NOMO-1 treated with DMSO at 0.1 percent for 48 hours (cell line): ENCODE measurements around the gene ADGRA1.

Experiments used
- DNase-seq: peaks from one replicate; lab custom pipeline; 2025; ENCODE audit not compliant: unreplicated experiment; lab: John Stamatoyannopoulos, UW

The ADGRA1 gene

DNA sequence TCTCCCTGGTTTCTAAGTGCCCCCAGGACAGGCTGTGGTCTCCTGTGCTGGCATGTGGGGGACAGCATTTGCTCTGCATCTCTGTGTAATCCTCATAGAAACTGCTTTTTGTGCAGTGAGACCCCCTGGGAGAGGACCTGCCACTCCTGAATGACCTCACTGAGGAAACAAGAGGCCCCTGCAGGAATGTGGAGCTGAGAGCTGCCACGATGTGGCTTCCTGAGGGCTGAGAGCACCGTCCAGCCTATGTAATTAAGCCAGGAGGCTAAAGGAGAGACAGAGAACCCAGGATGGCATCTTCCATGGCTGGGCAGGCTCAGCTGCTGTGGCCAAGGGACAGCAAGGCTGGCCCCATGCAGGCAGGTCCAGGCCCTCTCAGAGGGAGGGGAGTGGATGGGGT, 32.3 kb upstream of the ADGRA1 start:
- no peak for DNase-seq

DNA sequence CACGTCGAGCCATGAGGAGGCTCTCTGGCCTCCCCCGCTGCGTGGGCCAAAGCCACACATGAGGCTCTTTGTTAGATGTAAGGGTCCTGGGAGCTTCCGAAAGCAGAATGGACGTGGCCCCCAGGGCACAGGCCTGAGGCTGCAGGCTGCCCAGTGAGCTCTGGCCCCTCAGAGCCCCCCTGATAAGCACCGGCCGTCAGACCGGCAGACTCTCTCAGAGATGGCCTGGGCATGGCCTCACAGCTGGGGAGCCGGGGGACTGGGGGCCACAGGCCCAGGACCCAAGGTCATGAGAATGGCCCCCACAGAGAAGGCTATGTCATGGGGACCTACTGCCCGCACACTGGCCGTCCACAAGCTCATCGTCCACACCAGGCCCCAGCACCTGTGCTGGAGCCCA, 31.7 kb upstream of the ADGRA1 start:
- DNase-seq = no peak

DNA sequence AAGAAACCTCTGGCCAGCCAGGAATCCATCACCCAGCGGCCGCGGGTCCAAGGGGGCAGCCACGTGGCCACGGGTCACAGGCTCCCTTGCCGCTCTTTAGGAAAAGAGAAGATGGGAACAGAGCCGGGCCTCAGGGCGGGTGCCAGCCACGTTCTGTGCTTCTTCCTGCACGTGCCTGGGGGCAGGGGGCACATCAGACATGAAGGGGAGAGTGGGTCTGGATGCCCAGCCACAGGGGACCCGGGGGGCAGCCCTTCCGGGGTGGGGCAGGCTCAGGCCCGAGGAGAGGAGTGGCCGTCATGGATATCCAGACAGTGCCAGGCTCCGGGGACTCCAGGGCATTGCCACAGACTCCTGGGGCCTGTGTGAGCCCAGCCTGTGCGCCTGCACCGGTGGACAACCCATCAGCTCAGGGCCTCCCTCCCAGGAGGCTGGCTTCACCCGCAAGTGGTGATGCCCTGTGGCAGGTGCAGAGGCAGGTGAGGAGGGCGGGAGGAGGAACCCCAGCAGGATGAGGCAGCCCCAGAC, 31.0 kb upstream of the ADGRA1 start:
- no peak for DNase-seq

DNA sequence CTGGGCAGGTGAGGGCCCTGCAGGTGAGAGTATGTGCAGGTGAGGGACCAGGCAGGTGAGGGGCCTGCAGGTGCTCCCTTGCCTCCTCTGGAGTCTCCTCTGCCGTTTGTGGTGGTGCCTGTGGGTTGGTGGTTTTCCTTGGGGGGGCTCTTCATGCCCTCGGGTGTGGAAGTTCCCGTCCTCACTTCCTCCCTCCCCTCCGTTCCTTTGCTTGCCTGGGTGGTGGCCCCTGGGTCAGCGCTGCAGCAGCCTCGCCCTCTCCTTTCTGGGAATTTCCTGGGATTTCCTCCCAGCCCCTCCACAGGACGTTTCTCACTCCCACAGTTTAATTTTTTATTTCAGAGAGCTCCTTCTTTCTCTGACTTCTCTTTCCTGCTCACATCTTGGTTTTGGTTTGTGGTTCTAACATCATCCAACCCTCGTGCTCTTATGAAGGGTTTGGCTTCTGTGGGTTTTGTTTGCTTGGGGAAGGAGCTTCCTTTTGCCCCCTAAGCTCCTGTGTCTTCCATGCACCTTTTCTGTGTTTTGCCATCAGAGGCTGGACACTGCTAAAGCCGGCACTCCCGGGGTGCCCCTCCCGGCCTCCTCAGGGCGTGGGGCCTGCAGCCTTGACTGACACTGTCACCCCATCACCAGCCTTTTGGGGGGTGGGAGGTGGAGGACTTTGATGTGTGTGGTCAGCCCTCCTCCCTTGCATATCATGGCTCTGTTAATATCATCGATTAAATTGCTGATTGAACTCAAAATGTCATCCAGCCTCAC, 29.2 kb upstream of the ADGRA1 start:
- peak; percentile 24 for DNase-seq

DNA sequence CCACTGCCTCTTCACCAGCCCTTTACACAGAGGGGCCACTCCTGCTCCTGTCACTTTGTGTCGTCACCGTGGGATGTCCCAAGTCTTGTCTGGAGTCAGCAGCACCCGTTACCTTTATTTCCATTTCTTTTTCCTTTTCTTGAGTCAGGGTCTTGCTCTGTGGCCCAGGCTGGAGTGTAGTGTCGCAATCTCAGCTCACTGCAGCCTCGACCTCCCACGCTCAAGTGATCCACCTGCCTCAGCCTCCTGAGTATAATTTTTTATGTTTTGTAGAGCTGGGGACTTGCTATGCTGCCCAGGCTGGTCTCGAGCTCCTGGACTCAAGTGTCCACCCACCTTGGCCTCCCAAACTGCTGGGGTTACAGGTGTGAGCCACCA, 28.6 kb upstream of the ADGRA1 start:
- no peak for DNase-seq

DNA sequence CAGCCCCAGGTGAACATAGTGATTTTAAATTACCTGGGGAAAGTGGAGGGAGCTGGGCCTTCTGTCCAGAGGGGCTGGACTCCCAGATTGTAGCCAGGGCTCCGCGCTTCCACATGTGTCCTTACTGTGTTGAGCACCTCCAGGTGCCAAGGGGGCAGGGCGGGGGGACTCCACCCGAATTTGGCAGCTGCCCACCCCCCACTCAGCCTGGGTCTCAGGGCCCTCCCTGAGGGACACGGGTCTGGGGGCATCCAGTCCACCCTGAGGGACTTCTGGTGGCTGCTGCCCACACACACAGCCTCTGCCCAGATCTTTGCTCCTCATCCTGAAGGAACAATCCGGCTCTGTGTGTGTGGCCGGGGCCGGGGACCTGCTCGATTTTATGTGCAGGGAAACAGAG, 28.2 kb upstream of the ADGRA1 start:
- DNase-seq = no peak

DNA sequence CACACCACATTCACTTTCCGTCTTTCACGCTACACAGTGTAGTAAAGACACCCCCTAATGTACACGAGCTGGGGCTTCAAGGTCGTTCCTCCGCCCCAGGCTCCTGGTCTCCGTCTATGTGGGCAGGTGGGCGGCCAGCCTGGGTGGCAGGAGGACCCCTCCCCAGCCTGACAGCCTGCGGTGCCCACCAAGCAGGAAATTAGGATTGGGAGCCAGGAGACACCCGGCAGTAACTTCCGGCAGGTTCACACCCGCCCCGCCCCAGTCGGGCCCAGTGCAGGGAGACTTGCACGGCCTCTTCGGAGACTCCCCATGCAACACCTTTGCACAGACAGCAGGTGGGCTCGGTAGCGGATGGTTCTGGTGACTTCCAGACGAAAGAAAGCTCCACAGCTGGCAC, 27.7 kb upstream of the ADGRA1 start:
- no peak for DNase-seq

DNA sequence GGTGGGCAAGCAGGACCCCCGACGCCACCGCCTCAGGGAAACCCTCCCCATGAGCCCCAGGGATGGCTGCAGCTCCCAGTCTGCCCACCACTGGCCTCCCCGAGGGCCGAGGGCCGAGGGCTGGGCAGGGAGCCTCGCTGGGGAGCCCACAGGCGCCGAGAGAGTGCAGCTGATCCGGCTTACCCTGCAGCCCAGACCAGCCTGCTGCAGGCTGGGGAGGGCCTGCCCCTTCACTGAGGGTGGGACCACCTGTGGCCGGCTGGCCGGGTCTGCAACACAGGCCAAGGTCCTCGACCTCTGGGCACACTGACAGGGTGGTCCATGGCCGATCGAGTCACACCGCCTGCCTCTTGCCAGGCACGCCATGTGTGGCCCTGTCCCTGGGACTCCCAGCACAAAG, 27.3 kb upstream of the ADGRA1 start:
- DNase-seq = no peak

DNA sequence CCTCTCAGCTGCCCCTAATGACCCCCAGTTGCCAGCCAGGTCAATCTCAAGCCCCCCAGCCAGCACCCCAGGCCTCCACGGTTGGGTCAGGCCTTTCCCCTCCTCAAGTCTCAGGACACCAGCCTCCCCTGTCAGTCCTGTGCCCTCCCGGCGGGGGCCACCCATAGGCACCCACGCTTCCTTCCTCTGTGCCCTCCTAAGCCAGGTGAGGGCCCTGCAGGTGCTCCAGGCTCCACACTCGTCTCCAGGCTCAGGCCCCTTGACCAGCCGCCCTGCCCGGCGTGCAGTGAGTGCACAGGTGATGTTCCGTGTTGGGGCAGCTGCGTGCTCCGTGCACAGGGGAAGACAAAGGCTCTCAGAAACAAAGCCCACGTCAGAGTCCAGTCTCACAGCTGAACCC, 26.8 kb upstream of the ADGRA1 start:
- DNase-seq = no peak

DNA sequence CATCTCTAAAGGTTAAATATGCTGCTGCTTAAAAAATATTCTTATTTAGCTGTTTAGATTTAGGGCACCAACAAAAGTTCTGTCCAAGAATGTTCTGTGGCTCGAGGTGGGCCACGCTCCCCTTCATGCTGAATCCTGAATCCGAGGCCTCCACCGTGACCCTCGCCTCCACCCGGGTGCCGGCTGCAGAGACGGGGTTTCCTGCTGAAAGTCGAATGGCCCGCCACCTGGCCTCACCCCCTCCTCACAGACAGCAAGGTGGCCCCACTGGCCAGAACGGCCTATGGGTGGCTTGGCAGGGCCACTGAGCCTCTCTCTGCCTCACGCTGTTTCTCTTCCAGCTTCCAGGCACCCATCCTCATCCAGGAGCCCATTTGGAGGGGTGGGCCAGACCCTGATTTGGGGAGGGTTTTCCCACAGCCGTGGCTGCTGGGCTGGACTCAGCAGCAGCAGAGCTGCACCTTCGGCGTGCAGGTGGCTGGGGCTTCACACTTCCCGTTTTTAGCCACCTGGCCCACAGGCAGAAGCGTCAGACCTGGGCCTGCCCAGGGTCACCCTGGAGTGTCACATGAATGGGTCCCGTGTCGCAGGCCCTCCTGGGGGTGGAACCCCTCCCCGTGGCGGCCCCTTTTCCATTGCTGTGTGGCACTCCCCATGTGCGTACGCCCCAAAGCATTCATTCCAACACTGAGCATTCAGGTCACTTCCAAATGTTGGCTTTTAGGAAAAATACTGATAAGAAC, 26.3 kb upstream of the ADGRA1 start:
- DNase-seq = no peak

DNA sequence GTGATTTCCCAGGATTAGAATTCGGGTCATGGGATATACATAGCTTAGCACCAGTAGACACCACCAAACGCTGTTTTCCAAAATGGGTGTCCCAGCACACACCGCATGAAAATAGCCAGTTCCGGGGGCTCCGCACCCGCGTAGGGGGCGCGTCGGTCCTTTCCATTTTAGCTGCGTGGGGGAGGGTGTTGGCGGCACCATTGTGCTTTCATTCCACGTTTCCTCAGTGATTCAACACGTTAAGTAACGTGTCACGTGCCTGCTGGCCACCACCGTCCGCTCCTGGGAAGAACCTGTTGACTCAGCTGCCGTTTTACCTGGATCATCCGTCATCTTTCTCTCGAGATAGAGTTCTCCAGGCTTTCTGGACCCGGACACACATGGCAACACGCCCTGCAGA, 25.6 kb upstream of the ADGRA1 start:
- no peak for DNase-seq

DNA sequence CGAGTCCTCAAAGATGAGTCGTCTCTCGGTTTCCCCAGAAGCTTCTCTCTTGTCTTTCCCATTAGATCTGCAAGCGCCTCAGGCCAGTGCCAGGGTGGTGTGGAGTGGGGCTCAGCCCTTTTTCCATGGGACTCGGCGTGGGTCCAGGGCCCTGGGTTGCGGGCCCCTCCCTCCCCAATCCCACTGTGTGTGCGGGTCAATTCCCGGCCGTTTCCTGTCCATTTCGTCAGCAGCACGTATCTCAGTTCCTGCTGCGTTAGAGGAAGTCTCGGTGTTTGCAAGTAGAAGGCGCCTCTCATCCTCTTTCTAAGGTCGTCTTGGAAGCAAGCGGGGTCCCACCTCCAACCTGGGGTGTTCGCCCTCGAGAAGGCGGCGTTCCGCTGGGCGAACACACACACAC, 25.1 kb upstream of the ADGRA1 start:
- DNase-seq = no peak

DNA sequence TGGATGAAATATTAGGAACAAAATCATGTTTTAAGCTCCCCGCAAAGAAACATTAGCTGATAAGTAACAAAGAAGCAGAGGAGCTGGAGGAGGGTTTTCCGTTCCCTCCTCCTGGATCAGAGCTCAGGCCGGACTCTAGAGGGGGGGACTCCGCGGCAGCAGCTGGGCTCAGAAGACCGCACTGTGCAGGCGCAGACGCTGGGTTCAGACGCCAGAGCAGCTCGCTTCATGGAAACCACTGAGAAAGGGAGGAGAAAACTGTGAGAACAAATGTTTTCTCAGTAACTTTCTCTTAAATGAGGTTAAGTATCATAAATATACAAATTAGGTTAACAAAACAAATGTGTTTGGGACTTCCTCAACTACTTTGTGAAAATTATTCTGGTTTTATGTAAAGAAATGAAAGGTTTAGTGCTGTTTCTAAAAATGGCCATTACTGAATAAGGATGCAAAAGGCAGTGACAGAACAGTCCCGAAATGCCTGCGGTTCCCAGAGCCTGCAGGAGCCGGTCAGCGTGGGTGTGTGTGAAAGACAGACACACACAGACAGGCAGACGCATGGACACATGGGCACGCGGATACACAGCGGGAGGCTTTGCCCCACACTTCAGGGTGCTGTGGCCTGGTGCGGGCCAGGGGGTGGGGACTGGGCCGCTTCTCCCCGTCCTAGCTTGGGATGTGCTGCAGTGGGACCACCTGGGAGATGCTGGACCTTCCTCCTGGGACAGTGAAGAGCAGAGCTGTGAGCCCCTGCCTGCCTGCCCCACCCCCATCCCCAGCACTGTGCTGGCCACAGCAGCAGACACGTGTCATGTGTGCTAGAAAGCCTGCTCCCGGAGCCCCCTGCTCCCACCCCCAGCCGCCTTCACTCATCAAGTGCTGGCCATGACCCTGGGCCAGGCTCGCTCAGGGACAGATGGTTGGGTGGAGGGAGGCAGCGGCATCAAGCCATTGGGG, 20.3 kb upstream of the ADGRA1 start:
- no peak for DNase-seq

DNA sequence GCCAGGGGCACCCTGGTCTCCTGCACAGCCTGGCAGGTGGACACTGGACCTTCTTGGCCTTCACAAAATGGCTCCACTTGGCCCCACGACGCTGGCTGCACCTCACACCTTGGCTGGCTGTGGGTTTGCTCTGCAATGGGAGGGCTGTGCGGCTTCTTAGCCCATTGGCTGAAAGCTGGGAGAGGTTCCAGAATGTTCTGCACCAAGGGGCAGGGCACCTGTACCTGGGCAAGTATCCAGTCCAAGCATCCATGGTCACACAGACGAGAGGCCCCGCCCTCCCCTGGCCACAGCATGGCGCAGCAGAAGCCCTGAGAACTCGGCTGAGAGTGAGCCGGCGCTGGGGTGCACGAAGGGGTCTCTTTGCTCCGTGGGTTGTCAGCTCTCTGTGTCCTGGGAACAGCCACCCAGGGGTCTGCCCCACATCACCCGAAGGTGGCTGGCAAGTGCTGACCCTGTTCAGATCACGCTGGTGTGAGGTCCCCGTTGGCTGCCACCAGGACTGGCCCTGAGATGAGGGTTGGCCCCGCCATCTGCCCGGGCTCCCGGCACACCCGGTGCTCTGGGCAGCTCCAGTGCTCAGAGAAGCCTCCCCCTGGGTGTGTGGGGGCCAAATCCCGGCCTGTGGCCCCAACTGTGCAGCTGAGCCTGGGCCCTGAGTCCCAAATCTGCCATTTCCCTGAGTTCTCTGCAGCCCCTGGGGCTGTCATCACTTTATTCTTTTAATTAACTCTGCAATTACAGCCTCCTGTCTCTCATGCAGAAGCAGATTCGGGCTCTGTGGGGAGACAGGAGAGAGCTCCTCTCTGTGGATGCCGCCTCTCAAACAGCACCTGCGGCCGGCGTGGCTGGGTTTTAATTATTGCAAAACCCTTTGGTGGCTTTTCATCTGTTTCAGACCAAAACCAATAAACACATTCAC, 19.4 kb upstream of the ADGRA1 start:
- no peak for DNase-seq

DNA sequence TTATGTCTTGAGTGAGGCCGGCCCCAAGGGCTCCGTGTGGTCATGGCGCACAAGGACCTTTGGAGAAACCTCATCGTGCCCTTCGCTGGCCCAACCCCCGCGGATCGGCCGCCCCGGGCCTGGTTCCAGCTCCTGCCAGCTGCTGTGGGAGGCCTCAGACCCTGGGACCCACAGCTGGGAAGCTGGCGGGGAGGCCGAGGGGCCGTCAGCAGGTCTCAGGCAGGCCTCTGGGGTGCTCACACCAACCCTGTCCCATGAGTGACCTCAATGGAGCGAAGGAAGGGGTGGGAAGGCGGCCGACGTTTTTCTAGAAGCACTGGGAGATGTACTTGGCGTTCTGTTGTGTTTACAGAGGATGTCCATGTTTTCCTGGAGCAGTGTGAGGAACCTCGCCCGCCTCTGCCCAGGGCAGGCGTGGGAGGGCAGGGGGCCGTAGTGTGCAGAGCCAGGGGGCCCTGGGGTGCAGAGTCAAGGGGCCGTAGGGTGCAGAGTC, 18.6 kb upstream of the ADGRA1 start:
- DNase-seq = no peak

DNA sequence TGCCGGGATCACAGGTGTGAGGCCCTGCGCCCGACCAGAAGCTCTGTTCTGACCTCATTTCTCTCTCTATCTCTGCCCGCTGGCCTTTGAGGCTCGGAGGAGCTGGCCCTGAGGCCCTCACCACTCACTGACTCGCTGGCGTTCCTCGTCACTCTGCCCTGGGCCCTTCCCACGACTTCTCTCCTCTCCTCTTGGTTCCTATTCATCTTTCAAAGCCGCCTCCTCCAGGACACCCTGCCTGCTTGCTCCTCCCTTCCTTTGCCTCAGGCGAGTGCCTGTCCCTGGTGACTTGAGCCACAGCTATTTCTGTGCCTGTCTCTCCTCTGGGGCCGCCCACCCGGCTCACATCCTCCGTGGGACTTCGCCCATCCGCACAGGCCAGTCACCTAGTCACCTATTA, 17.3 kb upstream of the ADGRA1 start:
- no peak for DNase-seq

DNA sequence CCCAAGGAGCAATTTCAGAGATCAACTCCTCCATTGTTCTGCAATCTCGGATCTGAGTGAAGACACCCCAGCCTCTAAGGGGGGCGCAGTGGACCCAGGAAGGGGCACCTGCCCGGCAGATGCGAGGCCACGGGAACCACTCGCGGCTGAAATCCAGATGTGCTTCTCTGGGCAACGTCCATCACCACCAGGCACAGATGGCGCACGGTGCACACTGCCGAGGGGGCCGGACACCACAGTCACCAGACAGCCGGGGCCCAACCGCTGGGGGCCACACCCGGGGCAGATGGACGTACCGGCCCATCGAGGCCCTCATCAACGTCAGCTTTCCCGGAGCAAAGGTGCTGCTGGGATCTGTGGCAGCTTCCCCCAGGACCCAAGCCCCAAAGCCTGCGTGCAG, 16.9 kb upstream of the ADGRA1 start:
- DNase-seq = no peak

DNA sequence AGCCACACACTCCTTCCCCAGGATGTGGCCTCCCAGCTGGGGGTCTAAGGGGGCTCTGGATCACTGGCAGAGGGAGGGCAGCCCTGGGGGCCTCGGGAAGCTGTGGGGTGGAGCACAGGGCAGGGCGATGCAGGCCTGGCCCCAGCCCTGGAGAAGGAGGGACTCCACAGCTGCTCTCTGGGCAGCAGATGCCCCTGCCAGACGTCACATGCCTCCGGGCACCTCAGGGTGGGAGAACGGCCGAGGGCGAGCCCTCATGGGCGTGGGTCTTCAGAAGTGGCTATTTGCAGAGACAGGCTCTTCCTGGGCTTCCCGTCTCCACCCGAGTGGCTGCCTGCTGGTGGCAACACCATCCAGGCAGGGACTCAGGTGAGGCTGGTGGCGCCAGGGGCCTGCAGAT, 16.0 kb upstream of the ADGRA1 start:
- DNase-seq = no peak

DNA sequence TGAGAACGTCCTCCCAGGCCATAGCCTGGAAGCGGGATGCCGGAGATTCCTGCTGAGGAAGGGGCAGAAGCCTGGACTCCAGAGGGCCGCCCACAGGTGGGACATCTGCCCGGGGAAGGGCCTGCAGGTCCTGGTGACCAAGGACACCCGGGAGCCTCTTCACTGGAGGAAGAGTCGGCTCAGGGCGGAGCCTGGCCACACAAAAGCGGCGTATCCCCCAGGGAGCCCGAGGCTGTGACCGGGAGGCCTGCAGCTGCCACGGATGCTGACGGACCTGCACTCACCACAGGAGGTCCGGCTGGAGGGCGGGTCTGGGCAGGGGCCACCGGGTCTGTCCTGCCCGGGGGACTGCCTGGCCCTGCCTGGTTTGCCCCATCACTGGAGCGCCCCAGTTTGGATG, 15.5 kb upstream of the ADGRA1 start:
- no peak for DNase-seq

DNA sequence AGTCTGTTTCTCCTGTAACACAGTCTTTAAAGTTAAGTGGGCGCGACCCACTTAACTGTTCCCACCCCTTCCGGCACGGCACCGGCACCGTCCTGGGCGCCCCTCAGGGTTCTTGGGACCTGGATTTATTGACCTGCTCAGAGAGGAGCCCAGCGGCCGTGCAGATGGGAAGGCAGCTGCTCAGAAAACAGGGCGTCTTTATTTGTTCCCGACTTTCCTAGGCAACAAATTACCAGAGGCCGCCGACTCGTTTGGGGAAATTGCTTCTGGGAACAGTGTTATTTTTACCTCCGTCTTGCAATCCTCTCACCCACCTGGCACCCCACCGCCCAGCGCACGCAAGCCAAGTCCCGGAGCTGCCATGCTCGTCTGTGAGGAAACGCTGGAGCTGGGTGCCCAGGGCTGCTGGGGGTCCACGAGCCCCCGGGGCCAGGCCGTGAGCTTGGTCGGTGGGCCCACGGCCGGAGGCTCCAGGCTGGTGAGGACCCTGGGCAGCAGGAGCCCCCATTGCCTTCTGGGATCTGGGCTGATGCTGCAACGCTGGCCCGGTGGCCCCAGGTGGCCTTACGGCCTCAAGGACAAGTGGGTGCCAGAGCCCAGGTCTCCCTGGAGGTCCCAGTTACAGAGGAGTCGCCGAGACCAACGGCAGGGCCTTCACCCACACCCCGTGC, 14.9 kb upstream of the ADGRA1 start:
- DNase-seq = no peak
